ENCODE data around the gene CD151.
A peak's percentile ranks its signal among the peaks of the same experiment; 100 is the strongest.

Gene CD151

DNA sequence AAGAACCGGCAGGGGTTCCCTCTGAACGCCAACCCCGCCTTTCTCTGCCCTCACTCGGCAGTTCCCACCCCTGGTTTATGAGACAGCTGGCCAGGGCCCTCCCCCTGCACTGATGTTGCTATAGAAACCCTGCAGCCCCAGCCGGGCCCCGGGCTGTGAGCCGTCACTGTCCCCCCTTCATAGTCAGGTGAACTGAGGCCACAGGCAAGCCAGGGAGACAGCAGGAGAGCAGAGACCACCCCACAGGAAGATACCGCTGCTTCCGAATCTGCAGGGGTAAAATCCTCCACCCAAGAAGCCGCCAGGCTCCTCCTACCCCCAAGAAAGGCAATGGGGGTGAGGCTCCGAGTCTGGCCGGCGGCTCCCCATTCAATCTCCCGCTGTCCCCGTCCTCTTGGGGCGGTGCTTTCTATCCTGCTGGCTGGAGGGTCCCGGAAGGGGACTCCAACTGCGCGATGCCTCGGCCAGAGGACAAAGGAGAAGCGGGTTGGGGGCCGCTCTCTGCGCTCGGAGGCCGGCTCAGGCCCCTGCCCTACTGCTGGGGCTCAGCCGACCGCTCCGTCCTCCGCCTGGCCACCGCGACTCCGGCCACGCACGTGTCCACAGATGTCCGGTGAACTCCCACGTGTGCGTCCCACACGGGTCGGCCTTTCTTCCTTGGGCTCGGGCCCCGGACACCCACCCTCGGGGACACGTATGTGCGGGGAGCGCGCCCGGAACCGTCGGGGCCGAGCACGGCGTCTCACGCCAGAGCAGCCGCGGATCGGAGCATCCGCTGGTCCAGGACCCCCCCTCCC lies 35.3 kb upstream of the CD151 start:
- WGBS, 2 experiments, result 0% methylated on average over 57 of the region's 57 CpGs
- peaks cover 15% of the 10 kb centered on the region for H3K36me3 ChIP-seq (ENCODE audit: control insufficient read depth, insufficient read depth, low read length)
- H3K4me3 ChIP-seq (ENCODE audit: insufficient read depth, low read depth, low read length), result peak overlapping the region; percentile 72
- H3K27me3 ChIP-seq (ENCODE audit: control insufficient read depth, insufficient read depth, low read length, poor library complexity, severe bottlenecking), result no peaks in the 10 kb centered on the region
- peak overlapping the region; percentile 52 for H3K27ac ChIP-seq (ENCODE audit: insufficient read depth, low read depth, low read length, poor library complexity, severe bottlenecking)
- peaks cover 14% of the 10 kb centered on the region for H3K4me1 ChIP-seq (ENCODE audit: control insufficient read depth, insufficient read depth, low read length)
- H3K9me3 ChIP-seq (ENCODE audit: control insufficient read depth, low read length), result no peaks in the 10 kb centered on the region

DNA sequence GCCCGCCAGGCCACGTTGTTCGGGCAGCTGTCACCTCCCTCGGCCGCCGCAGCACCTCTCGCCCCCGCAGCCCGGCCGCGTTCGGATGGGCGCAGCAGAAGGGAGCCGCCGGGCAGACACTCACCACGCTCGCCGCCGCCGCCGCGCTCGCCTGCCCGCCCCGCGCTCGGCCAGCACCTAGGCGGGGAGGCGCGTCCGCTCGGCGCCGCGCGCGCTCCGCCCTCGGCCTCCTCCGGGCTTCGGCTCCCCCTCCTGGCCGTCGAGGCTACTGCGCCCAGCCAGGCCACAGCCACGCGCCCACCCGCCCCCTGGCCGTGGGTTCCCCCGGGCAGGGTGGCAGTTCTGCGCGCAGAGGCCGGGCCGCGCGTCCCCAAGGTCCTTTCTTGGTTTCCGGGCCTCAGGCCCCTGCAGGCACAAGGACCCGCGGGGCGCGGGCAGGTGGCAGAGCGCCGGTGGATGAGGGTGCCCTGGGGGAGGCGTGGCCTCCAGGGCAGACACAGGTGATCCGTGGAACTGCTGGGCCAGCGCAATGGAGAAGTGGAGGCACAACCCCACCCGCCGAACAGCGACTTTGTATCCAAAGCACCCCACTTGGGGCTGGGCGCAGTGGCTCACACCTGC lies 34.5 kb upstream of the CD151 start, which contains the start of gene SLC25A22:
SLC25A22 (minus strand) TSS at position 189 of the 621 bp plus-strand sequence. CDS start 3,275 bp downstream, outside the sequence.
- Histone ChIP-seq H3K36me3 (ENCODE audit: control insufficient read depth, insufficient read depth, low read length) (peaks cover 8% of the 10 kb centered on the region), H3K27ac (ENCODE audit: insufficient read depth, low read depth, low read length, poor library complexity, severe bottlenecking) (peak within 1 kb of the TSS; percentile 52), H3K4me1 (ENCODE audit: control insufficient read depth, insufficient read depth, low read length) (peaks cover 14% of the 10 kb centered on the region), H3K4me3 (ENCODE audit: insufficient read depth, low read depth, low read length) (peak within 1 kb of the TSS; percentile 72), H3K9me3 (ENCODE audit: control insufficient read depth, low read length) (no peaks in the 10 kb centered on the region), H3K27me3 (ENCODE audit: control insufficient read depth, insufficient read depth, low read length, poor library complexity, severe bottlenecking) (no peaks in the 10 kb centered on the region)
- WGBS, 2 experiments, result 9 to 10% methylated on average over 69 of the region's 69 CpGs

- Histone ChIP-seq H3K27ac (ENCODE audit: insufficient read depth, low read depth, low read length, poor library complexity, severe bottlenecking) (no peak overlapping the region), H3K4me3 (ENCODE audit: insufficient read depth, low read depth, low read length) (no peak overlapping the region), H3K27me3 (ENCODE audit: control insufficient read depth, insufficient read depth, low read length, poor library complexity, severe bottlenecking) (no peaks in the 10 kb centered on the region), H3K9me3 (ENCODE audit: control insufficient read depth, low read length) (no peaks in the 10 kb centered on the region), H3K36me3 (ENCODE audit: control insufficient read depth, insufficient read depth, low read length) (peaks cover 8% of the 10 kb centered on the region), H3K4me1 (ENCODE audit: control insufficient read depth, insufficient read depth, low read length) (peaks cover 21% of the 10 kb centered on the region)
- 94 to 95% methylated on average over 32 of the region's 32 CpGs for WGBS, 2 experiments
Observed at GRCh38 chr11:799641-800316, 33.0 kb upstream of the CD151 start.

- Histone ChIP-seq H3K36me3 (ENCODE audit: control insufficient read depth, insufficient read depth, low read length) (peaks cover 8% of the 10 kb centered on the region), H3K4me1 (ENCODE audit: control insufficient read depth, insufficient read depth, low read length) (peaks cover 20% of the 10 kb centered on the region), H3K9me3 (ENCODE audit: control insufficient read depth, low read length) (no peaks in the 10 kb centered on the region), H3K27me3 (ENCODE audit: control insufficient read depth, insufficient read depth, low read length, poor library complexity, severe bottlenecking) (no peaks in the 10 kb centered on the region), H3K4me3 (ENCODE audit: insufficient read depth, low read depth, low read length) (no peak overlapping the region), H3K27ac (ENCODE audit: insufficient read depth, low read depth, low read length, poor library complexity, severe bottlenecking) (no peak overlapping the region)
- 96% methylated on average over 30 of the region's 30 CpGs for WGBS, 2 experiments
Observed at GRCh38 chr11:800473-800872, 32.3 kb upstream of the CD151 start.

DNA sequence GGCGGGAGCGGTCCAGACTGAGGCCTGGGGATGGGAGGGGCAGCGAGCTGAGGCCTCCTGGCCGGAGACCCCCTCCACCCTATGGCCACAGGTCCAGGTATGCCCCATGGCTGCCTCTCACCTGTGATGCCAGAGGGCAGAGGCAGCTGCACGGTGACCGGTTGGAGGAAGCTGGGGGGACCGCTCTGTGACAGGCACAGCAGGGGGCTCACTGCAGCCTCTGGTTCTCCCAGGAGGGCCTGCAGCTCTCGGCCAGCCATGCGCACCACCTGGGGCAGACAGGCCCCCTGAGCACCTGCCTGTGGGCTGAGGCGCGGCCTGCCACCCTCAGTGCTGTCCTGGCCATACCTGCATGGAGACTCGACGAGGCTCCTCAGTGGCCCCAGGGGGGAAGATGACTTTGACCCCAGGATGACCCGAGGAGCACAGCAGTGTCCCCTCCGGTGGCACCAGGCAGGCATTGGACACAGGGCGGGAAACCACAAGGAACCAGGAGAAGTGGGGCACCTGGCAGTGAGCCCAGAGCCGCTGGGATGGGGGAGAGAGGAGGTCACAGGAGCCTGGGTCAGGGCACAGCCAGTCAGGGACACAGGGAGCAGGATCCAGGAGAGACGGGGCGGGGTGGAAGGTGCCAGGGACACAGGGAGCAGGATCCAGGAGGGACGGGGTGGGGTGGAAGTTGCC lies 31.5 kb upstream of the CD151 start:
- Histone ChIP-seq H3K4me3 (ENCODE audit: insufficient read depth, low read depth, low read length) (no peak overlapping the region), H3K9me3 (ENCODE audit: control insufficient read depth, low read length) (no peaks in the 10 kb centered on the region), H3K36me3 (ENCODE audit: control insufficient read depth, insufficient read depth, low read length) (peaks cover 8% of the 10 kb centered on the region), H3K4me1 (ENCODE audit: control insufficient read depth, insufficient read depth, low read length) (peaks cover 15% of the 10 kb centered on the region), H3K27ac (ENCODE audit: insufficient read depth, low read depth, low read length, poor library complexity, severe bottlenecking) (no peak overlapping the region), H3K27me3 (ENCODE audit: control insufficient read depth, insufficient read depth, low read length, poor library complexity, severe bottlenecking) (no peaks in the 10 kb centered on the region)
- 95 to 96% methylated on average over 20 of the region's 20 CpGs for WGBS, 2 experiments

DNA sequence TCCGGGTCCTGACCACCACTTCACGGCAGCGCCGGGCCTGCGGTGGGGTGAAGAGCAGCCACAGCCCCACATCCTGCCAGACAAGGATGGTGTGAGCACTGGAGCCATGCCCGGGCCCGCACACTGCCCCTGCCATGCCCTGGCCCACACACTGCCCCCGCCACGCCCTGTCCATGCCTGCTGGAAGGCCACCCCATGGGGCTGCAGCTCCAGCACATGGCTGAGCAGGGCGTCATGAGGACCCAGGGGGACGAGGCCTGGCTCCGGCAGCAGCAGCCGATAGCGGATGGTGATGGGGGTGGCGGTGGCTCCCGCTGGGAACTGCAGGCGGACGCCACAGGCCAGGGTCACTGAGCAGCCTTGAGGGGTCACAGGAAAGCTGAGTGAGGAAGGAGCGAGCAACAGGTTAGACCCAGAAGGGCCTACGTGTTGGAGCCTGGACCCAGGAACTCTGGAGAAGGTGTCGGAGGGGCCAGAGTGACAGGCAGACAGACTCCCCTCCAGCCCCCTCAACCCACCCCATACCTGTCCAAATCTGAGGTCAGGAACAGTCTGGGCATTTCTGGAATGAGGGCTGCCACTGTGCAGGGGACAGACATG lies 30.6 kb upstream of the CD151 start:
- peaks cover 8% of the 10 kb centered on the region for H3K4me1 ChIP-seq (ENCODE audit: control insufficient read depth, insufficient read depth, low read length)
- H3K36me3 ChIP-seq (ENCODE audit: control insufficient read depth, insufficient read depth, low read length), result peaks cover 8% of the 10 kb centered on the region
- H3K27me3 ChIP-seq (ENCODE audit: control insufficient read depth, insufficient read depth, low read length, poor library complexity, severe bottlenecking), result no peaks in the 10 kb centered on the region
- WGBS, 2 experiments, result 95 to 97% methylated on average over 21 of the region's 21 CpGs
- no peak overlapping the region for H3K4me3 ChIP-seq (ENCODE audit: insufficient read depth, low read depth, low read length)
- no peaks in the 10 kb centered on the region for H3K9me3 ChIP-seq (ENCODE audit: control insufficient read depth, low read length)
- no peak overlapping the region for H3K27ac ChIP-seq (ENCODE audit: insufficient read depth, low read depth, low read length, poor library complexity, severe bottlenecking)

- H3K36me3 ChIP-seq (ENCODE audit: control insufficient read depth, insufficient read depth, low read length), result peaks cover 8% of the 10 kb centered on the region
- H3K9me3 ChIP-seq (ENCODE audit: control insufficient read depth, low read length), result no peaks in the 10 kb centered on the region
- H3K4me1 ChIP-seq (ENCODE audit: control insufficient read depth, insufficient read depth, low read length), result peaks cover 8% of the 10 kb centered on the region
- H3K27ac ChIP-seq (ENCODE audit: insufficient read depth, low read depth, low read length, poor library complexity, severe bottlenecking), result no peak overlapping the region
- 96% methylated on average over 28 of the region's 28 CpGs for WGBS, 2 experiments
- H3K27me3 ChIP-seq (ENCODE audit: control insufficient read depth, insufficient read depth, low read length, poor library complexity, severe bottlenecking), result no peaks in the 10 kb centered on the region
- no peak overlapping the region for H3K4me3 ChIP-seq (ENCODE audit: insufficient read depth, low read depth, low read length)
Observed at GRCh38 chr11:802693-803466, 29.9 kb upstream of the CD151 start.

DNA sequence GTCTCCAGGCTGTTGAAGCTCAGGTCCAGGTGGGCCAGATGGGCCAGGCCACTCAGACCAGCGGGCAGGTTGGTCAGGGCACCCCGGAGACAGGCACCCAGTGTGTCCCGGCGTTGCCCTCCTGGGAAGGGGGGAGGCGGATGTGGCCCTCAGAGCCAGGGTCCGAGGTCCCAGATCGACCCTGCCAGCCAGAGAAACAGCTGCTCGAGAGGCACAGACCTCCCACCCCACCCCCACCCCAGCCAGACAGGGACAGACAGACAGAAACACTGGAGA lies 29.3 kb upstream of the CD151 start:
- H3K27me3 ChIP-seq (ENCODE audit: control insufficient read depth, insufficient read depth, low read length, poor library complexity, severe bottlenecking), result no peaks in the 10 kb centered on the region
- WGBS, 2 experiments, result 86 to 91% methylated on average over 8 of the region's 8 CpGs
- peaks cover 8% of the 10 kb centered on the region for H3K4me1 ChIP-seq (ENCODE audit: control insufficient read depth, insufficient read depth, low read length)

GRCh38 chr11:803770-804598 lies 28.8 kb upstream of the CD151 start:
- peak overlapping the region; percentile 64 for H3K4me3 ChIP-seq (ENCODE audit: insufficient read depth, low read depth, low read length)
- WGBS, 2 experiments, result 80 to 81% methylated on average over 26 of the region's 26 CpGs

More for the DNA sequence above, 29.3 kb upstream of the CD151 start:
- no peaks in the 10 kb centered on the region for H3K9me3 ChIP-seq (ENCODE audit: control insufficient read depth, low read length)
- H3K36me3 ChIP-seq (ENCODE audit: control insufficient read depth, insufficient read depth, low read length), result peaks cover 8% of the 10 kb centered on the region
- H3K27ac ChIP-seq (ENCODE audit: insufficient read depth, low read depth, low read length, poor library complexity, severe bottlenecking), result no peak overlapping the region
- no peak overlapping the region for H3K4me3 ChIP-seq (ENCODE audit: insufficient read depth, low read depth, low read length)

More at GRCh38 chr11:803770-804598, 28.8 kb upstream of the CD151 start:
- no peaks in the 10 kb centered on the region for H3K27me3 ChIP-seq (ENCODE audit: control insufficient read depth, insufficient read depth, low read length, poor library complexity, severe bottlenecking)
- peaks cover 8% of the 10 kb centered on the region for H3K36me3 ChIP-seq (ENCODE audit: control insufficient read depth, insufficient read depth, low read length)
- H3K4me1 ChIP-seq (ENCODE audit: control insufficient read depth, insufficient read depth, low read length), result peaks cover 8% of the 10 kb centered on the region
- no peaks in the 10 kb centered on the region for H3K9me3 ChIP-seq (ENCODE audit: control insufficient read depth, low read length)
- no peak overlapping the region for H3K27ac ChIP-seq (ENCODE audit: insufficient read depth, low read depth, low read length, poor library complexity, severe bottlenecking)
